ENCODE measurements around the gene BCL2.

The BCL2 gene

DNA sequence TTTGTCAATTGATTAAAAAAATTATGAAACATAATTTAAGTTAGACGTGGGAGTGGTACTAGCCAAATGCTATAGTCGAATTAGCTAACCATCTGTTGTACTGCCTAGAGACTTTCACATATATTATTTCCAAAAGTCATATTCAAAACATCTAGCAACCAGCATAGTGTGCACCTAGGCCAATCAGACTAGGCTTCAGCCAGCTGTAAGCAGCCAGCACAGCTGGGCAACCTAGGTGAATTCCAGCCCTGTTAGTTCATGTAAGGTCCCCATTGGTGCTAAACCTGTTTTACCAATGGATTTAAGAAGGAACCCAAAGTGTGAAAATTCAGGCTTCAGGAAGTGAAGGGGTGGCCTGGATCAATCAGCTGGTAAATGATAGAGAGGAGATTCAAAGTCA lies 144.3 kb downstream of the BCL2 start:
- H3K4me3 ChIP-seq (ENCODE audit: low read length), result no peak overlapping the region
- DNase-seq (ENCODE audit: low read depth), result no peak
- TF ChIP-seq, protein P1, sequence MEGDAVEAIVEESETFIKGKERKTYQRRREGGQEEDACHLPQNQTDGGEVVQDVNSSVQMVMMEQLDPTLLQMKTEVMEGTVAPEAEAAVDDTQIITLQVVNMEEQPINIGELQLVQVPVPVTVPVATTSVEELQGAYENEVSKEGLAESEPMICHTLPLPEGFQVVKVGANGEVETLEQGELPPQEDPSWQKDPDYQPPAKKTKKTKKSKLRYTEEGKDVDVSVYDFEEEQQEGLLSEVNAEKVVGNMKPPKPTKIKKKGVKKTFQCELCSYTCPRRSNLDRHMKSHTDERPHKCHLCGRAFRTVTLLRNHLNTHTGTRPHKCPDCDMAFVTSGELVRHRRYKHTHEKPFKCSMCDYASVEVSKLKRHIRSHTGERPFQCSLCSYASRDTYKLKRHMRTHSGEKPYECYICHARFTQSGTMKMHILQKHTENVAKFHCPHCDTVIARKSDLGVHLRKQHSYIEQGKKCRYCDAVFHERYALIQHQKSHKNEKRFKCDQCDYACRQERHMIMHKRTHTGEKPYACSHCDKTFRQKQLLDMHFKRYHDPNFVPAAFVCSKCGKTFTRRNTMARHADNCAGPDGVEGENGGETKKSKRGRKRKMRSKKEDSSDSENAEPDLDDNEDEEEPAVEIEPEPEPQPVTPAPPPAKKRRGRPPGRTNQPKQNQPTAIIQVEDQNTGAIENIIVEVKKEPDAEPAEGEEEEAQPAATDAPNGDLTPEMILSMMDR (conservative IDR thresholded peaks at IDR 0.05; ENCODE audit: low read length), result no peak

DNA sequence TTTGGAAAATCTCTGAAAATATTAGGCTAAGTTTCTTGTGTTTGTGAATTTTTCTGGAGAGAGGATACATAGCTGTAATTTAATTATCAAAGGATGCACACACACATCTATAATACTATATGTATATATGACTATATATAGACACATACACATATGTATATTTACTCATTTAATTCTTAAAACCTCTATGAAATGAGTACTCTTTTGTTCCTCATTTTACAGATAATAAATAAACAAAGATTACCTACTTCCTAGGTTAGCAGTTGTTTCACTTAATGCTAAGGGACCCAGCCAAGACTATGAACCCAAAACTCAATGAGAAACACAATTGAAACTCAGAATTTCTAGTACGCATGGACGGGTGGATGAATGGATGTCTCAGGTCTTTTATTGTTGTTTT lies 145.6 kb downstream of the BCL2 start:
- TF ChIP-seq, protein P1 (conservative IDR thresholded peaks at IDR 0.05; ENCODE audit: low read length), result no peak
- no peak for DNase-seq (ENCODE audit: low read depth)
- no peak overlapping the region for H3K4me3 ChIP-seq (ENCODE audit: low read length)

DNA sequence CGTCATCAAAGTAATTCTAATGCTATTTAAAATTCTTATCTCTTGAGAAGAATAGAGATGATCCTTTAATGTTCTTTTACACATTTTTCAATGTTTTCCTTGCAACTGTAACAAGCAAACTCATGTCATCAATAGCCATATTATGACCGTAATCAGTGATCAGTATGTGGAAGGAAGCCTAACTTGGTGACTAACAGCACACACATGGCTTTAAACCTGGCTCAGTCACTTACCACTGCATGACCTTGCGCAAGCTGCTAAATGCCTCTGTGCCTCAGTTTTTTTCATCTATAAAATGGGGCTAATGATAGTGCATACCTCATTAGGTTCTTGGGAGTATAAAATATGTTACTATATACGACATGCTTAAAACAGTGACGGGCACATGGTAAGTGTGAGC lies 149.7 kb downstream of the BCL2 start:
- DNase-seq (ENCODE audit: low read depth), result no peak
- TF ChIP-seq, protein P1 (conservative IDR thresholded peaks at IDR 0.05; ENCODE audit: low read length), result no peak
- no peak overlapping the region for H3K4me3 ChIP-seq (ENCODE audit: low read length)

DNA sequence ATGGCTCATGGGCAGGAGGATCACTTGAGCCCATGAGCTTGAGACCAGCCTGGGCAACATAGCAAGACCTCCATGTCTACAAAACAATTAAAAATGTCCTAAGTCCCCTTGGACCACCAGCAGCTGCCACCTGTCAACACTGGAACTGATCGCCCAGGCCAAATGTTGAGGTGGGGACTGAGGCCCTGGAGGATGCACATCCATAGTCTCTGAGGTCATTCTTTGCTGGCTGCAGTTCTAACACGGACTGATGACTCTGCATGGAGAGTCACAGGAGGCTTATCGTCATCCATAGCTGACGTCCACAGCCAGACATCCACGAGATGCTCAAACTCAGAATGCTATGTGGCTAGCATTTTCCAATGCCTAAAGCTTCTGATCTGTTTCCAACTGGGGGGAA lies 151.3 kb downstream of the BCL2 start:
- TF ChIP-seq, protein P1 (conservative IDR thresholded peaks at IDR 0.05; ENCODE audit: low read length), result no peak
- no peak overlapping the region for H3K4me3 ChIP-seq (ENCODE audit: low read length)
- no peak for DNase-seq (ENCODE audit: low read depth)

DNA sequence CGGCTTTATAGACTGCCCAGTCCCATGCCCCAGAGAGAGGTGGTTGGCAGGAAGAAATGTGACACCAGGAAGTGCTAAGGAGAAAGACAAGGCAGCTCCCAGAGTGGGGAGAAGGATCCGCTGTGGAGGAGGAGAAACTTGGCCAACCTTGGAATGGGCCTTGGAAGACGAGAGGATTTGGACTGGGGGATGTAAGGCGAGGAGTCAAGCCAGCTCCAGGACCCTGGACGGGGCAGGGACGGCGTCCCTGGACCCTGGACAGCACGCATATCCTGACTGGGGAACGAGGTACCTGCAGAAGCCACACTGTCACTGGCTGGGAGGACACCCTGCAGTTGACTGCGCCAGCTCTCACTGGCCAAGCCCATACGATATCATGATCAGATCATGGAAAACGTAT lies 153.4 kb downstream of the BCL2 start:
- DNase-seq (ENCODE audit: low read depth), result no peak
- no peak overlapping the region for H3K4me3 ChIP-seq (ENCODE audit: low read length)
- TF ChIP-seq, protein P1 (conservative IDR thresholded peaks at IDR 0.05; ENCODE audit: low read length), result no peak

DNA sequence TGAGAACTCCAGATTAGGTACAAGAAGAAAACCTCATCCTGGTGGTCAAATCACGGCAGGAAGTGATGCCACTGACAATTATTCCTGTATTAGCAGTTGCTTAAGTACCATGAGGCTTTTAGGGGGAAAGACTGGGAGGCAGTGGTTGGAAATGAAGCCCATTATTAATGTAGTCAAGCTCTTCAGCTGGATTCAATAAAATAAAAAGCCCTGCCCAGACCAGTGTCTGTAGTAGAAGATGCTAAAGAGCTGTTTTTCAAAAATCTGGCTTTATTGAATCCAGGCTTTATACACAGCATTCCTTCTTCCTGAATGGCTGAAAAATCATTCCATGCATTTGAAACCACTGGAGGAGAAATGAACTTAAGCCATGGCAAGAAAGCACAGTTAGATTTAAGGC lies 155.2 kb downstream of the BCL2 start:
- TF ChIP-seq, protein P1 (conservative IDR thresholded peaks at IDR 0.05; ENCODE audit: low read length), result no peak
- no peak overlapping the region for H3K4me3 ChIP-seq (ENCODE audit: low read length)
- DNase-seq (ENCODE audit: low read depth), result peak; percentile 49

DNA sequence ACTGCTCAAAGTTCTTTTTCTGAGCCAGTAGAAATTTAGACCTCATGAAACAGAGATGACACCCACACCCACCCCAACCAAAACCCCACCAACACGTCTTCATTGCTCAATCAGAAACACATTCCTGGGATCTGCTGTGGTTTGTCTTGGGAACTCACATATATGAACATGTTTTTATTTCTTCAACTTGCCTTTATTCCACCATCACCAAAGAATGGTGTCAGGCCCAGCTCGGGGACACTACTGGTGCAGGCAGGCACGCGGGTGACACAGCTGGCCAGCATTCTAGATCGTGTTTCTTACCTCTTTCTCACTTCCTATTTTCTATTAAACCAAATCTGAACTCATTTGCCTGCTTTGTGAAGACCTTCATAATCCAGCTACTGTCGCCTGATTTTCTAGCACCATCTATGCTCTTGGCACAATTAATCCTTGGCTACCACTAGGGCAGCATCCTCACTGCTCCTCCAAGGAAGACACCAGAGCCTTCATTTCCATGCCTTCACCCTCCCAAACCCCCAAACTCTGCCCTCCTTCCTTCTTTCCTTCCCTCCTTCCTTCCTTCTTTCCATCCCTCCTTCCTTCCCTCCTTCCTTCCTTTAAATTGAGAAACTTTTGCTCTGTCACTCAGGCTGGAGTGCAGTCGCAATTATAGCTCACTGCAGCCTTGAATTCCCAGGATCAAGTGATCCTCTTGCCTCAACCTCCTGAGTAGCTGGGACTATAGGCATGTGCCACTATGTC lies 157.1 kb downstream of the BCL2 start:
- TF ChIP-seq, protein P1 (conservative IDR thresholded peaks at IDR 0.05; ENCODE audit: low read length), result no peak
- H3K4me3 ChIP-seq (ENCODE audit: low read length), result no peak overlapping the region
- peak; percentile 76 for DNase-seq (ENCODE audit: low read depth)

All from AG10803 (cell line).